ENCODE measurements around the gene SLC38A10. TPM values are rescaled to one million over a fixed set of nuclear protein-coding genes. Genes with fewer than 3 reads are reported as not detected.

SLC38A10 gene
- total RNA-seq, 1 experiment from 2014 or later = 121 TPM

DNA sequence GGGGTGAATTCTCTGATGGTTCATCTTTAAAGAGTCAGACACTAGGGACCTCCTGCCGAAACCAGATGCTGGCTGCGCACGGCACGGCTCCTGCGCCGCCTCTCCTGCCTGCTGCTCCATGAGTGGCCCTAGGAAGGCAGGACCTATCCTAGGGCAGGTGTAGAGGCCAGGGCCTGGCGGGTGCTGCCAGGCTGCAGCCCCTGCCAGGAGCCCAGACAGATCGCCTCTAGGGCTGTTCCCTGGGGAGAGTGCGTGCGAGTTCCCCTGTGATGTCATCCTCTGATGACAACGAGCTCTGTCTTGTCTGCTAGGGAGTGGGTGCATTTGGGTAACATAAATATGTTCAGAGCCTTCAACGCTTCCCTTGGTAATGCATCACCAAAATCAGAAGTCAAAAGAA lies 23.9 kb downstream of the SLC38A10 start:
- intact Hi-C loops (cut with micrococcal nuclease; ENCODE audit: unreplicated experiment) = no loop called here
- Mint-ChIP-seq H3K36me3 (ENCODE audit: insufficient read depth, unreplicated experiment) (peaks cover 69% of the 10 kb centered on the region), H3K27ac (ENCODE audit: unreplicated experiment) (no peak overlapping the region), H3K4me3 (ENCODE audit: low read depth, unreplicated experiment) (no peak overlapping the region), H3K9me3 (ENCODE audit: low read depth, unreplicated experiment) (no peaks in the 10 kb centered on the region), H3K27me3 (ENCODE audit: unreplicated experiment) (no peaks in the 10 kb centered on the region), H3K4me1 (ENCODE audit: low read depth, unreplicated experiment) (no peaks in the 10 kb centered on the region)
- CTCF ChIA-PET = no interaction called here
- TF ChIP-seq, protein P1, sequence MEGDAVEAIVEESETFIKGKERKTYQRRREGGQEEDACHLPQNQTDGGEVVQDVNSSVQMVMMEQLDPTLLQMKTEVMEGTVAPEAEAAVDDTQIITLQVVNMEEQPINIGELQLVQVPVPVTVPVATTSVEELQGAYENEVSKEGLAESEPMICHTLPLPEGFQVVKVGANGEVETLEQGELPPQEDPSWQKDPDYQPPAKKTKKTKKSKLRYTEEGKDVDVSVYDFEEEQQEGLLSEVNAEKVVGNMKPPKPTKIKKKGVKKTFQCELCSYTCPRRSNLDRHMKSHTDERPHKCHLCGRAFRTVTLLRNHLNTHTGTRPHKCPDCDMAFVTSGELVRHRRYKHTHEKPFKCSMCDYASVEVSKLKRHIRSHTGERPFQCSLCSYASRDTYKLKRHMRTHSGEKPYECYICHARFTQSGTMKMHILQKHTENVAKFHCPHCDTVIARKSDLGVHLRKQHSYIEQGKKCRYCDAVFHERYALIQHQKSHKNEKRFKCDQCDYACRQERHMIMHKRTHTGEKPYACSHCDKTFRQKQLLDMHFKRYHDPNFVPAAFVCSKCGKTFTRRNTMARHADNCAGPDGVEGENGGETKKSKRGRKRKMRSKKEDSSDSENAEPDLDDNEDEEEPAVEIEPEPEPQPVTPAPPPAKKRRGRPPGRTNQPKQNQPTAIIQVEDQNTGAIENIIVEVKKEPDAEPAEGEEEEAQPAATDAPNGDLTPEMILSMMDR (IDR thresholded peaks at IDR 0.05; ENCODE audit: unreplicated experiment) = no peak
- BruUV-seq (replicated peaks) = no TSS peak
- no peak for DNase-seq

DNA sequence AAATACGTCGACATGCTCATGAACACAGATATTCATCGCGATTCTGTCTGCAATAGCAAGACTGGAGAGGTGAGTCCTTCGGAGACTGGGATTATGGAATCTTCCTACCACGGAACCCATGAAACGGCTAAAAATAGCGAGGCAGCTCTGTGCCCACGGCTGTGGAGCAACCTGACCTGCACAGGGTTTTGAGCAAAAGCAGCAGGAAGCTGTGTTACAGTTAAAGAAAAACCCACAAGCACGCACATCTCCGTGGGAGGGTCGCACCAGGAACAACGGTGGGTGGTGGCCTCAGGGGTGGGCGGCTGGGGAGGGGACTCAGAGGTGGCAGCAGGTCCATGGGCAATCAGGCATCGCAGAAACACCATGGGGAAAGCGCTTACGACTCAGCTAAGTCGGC lies 24.8 kb downstream of the SLC38A10 start:
- H3K9me3 Mint-ChIP-seq (ENCODE audit: low read depth, unreplicated experiment) = no peaks in the 10 kb centered on the region
- peaks cover 72% of the 10 kb centered on the region for H3K36me3 Mint-ChIP-seq (ENCODE audit: insufficient read depth, unreplicated experiment)
- H3K27me3 Mint-ChIP-seq (ENCODE audit: unreplicated experiment) = no peaks in the 10 kb centered on the region
- BruUV-seq (replicated peaks) = no TSS peak
- no peaks in the 10 kb centered on the region for H3K4me1 Mint-ChIP-seq (ENCODE audit: low read depth, unreplicated experiment)
- TF ChIP-seq, protein P1 (IDR thresholded peaks at IDR 0.05; ENCODE audit: unreplicated experiment) = no peak
- intact Hi-C loops (cut with micrococcal nuclease; ENCODE audit: unreplicated experiment) = no loop called here
- H3K4me3 Mint-ChIP-seq (ENCODE audit: low read depth, unreplicated experiment) = no peak overlapping the region
- CTCF ChIA-PET = interaction anchor here (0.6 kb wide), 1 partner anchor 133 kb away, joined by 3 read pairs; no protein-coding TSS in a partner anchor
- H3K27ac Mint-ChIP-seq (ENCODE audit: unreplicated experiment) = no peak overlapping the region
- no peak for DNase-seq

DNA sequence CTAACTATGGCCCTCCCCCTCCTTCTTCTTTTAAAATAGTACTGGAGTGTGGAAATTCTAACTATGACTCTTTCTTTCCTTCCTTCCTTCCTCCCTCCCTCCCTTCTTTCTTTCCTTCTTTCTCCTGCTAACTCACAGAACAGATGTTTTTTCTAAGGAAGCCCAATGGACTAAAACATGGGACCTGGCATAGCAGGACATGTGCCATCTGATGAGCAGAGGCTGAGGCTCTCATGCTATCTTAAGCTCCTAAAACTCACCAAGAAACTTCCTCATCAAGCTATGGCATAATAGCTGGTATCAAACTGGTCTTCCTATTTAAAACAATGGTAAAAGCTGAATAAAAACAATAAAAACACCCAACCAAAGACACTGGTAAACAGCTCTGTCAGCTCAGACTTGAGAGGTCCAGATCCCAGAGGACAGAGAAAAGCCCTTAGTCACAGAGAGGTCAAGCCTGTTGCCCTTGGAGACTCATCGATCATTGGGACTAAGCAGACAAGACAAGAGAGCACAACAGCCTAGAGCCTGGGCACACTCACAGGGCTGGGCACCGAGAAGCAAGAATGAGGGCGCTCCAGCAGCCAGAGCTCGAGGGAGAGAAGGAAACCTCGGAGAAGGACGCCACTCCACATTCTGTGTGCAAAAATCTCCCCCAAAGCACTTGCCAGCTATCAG lies 27.6 kb downstream of the SLC38A10 start:
- no TSS peak for BruUV-seq (replicated peaks)
- Mint-ChIP-seq H3K4me1 (ENCODE audit: low read depth, unreplicated experiment) (no peaks in the 10 kb centered on the region), H3K9me3 (ENCODE audit: low read depth, unreplicated experiment) (no peaks in the 10 kb centered on the region), H3K36me3 (ENCODE audit: insufficient read depth, unreplicated experiment) (peaks cover 52% of the 10 kb centered on the region), H3K27ac (ENCODE audit: unreplicated experiment) (no peak overlapping the region), H3K4me3 (ENCODE audit: low read depth, unreplicated experiment) (no peak overlapping the region), H3K27me3 (ENCODE audit: unreplicated experiment) (no peaks in the 10 kb centered on the region)
- CTCF ChIA-PET = no interaction called here
- TF ChIP-seq, protein P1 (IDR thresholded peaks at IDR 0.05; ENCODE audit: unreplicated experiment) = no peak
- intact Hi-C loops (cut with micrococcal nuclease; ENCODE audit: unreplicated experiment) = no loop called here
- DNase-seq = no peak

DNA sequence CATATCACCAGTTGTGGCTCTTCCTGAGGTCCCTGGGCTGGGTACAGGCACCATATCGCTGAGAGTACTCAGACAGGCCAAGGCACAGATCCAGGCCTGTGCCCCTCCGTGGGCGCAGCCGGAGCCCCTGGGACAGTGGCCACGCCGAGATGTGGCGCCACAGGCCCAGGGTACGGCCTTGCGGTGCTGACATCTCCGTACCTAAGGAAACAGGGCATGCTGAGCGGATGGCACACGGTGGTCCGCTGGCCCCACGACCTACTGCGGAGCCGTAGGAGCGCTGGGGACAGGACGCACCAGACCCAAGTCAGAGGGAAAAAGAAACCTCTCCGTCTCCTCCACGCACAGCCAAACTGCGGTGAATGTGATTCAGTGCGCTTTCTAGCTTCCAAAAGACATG lies 29.5 kb downstream of the SLC38A10 start:
- H3K27me3 Mint-ChIP-seq (ENCODE audit: unreplicated experiment) = no peaks in the 10 kb centered on the region
- CTCF ChIA-PET = no interaction called here
- intact Hi-C loops (cut with micrococcal nuclease; ENCODE audit: unreplicated experiment) = no loop called here
- H3K9me3 Mint-ChIP-seq (ENCODE audit: low read depth, unreplicated experiment) = no peaks in the 10 kb centered on the region
- H3K36me3 Mint-ChIP-seq (ENCODE audit: insufficient read depth, unreplicated experiment) = peaks cover 49% of the 10 kb centered on the region
- no TSS peak for BruUV-seq (replicated peaks)
- TF ChIP-seq, protein P1 (IDR thresholded peaks at IDR 0.05; ENCODE audit: unreplicated experiment) = no peak
- no peak for DNase-seq
- no peak overlapping the region for H3K4me3 Mint-ChIP-seq (ENCODE audit: low read depth, unreplicated experiment)
- no peak overlapping the region for H3K27ac Mint-ChIP-seq (ENCODE audit: unreplicated experiment)
- H3K4me1 Mint-ChIP-seq (ENCODE audit: low read depth, unreplicated experiment) = no peaks in the 10 kb centered on the region

Data from Calu3 (cell line).